Measurements from ENCODE around the gene MLX. TPM values are rescaled to one million over a fixed set of nuclear protein-coding genes. Genes with fewer than 3 reads are reported as not detected.

The MLX gene
- total RNA-seq = 22.4 and 28.1 TPM in 2 replicates
- 37.1 and 47.3 TPM in 2 replicates for polyA plus RNA-seq

- Histone ChIP-seq H3K9me3 (ENCODE audit: low read depth) (no peaks in the 10 kb centered on the region), H3K4me3 (peak within 1 kb of the TSS; percentile 71), H3K27ac (peak within 1 kb of the TSS; percentile 78), H3K27me3 (no peaks in the 10 kb centered on the region), H3K36me3 (peaks cover 30% of the 10 kb centered on the region), H3K4me1 (ENCODE audit: low read depth) (peaks cover 12% of the 10 kb centered on the region)
- DNase-seq (ENCODE audit: low read depth in 1 of 2, low spot score in 1 of 2) = peak; percentile 94 to 96
- no peak for TF ChIP-seq CTCF (IDR thresholded peaks at IDR 0.05; ENCODE audit: low read depth, low read length)
Measured at GRCh38 chr17:42566883-42567573, at the start of gene MLX. MLX (plus strand) TSS chr17:42567100; CDS start chr17:42567125, 25 bp downstream.

- Histone ChIP-seq H3K36me3 (no peaks in the 10 kb centered on the region), H3K27ac (peak overlapping the region; percentile 100), H3K4me1 (ENCODE audit: low read depth) (peaks cover 27% of the 10 kb centered on the region), H3K4me3 (no peak overlapping the region), H3K9me3 (ENCODE audit: low read depth) (no peaks in the 10 kb centered on the region), H3K27me3 (no peaks in the 10 kb centered on the region)
- DNase-seq (ENCODE audit: low read depth in 1 of 2, low spot score in 1 of 2) = peak; percentile 56 to 95
- TF ChIP-seq CTCF (IDR thresholded peaks at IDR 0.05; ENCODE audit: low read depth, low read length) = peak; percentile 95
Measured at GRCh38 chr17:42517516-42517915, 49.4 kb upstream of the MLX start.

- Histone ChIP-seq H3K27me3 (no peaks in the 10 kb centered on the region), H3K9me3 (ENCODE audit: low read depth) (no peaks in the 10 kb centered on the region), H3K4me3 (no peak overlapping the region), H3K27ac (peak overlapping the region; percentile 100), H3K4me1 (ENCODE audit: low read depth) (peaks cover 32% of the 10 kb centered on the region), H3K36me3 (no peaks in the 10 kb centered on the region)
- TF ChIP-seq CTCF (IDR thresholded peaks at IDR 0.05; ENCODE audit: low read depth, low read length) = no peak
- DNase-seq (ENCODE audit: low read depth in 1 of 2, low spot score in 1 of 2) = peak in 1 of 2 donors; percentile 97
Measured at GRCh38 chr17:42518046-42518754, 48.7 kb upstream of the MLX start.

- DNase-seq (ENCODE audit: low read depth in 1 of 2, low spot score in 1 of 2) = peak in 1 of 2 donors; percentile 77
- peaks cover 34% of the 10 kb centered on the region for H3K4me1 ChIP-seq (ENCODE audit: low read depth)
- H3K27ac ChIP-seq = peak overlapping the region; percentile 100
- TF ChIP-seq CTCF (IDR thresholded peaks at IDR 0.05; ENCODE audit: low read depth, low read length) = no peak
- no peaks in the 10 kb centered on the region for H3K9me3 ChIP-seq (ENCODE audit: low read depth)
- H3K36me3 ChIP-seq = no peaks in the 10 kb centered on the region
- no peak overlapping the region for H3K4me3 ChIP-seq
- no peaks in the 10 kb centered on the region for H3K27me3 ChIP-seq
Measured at GRCh38 chr17:42518755-42519545, 48.0 kb upstream of the MLX start.

All from cardiac muscle cell (in vitro differentiated cells and primary cell).